Measurements from ENCODE around the gene PAX8.

The PAX8 gene

DNA sequence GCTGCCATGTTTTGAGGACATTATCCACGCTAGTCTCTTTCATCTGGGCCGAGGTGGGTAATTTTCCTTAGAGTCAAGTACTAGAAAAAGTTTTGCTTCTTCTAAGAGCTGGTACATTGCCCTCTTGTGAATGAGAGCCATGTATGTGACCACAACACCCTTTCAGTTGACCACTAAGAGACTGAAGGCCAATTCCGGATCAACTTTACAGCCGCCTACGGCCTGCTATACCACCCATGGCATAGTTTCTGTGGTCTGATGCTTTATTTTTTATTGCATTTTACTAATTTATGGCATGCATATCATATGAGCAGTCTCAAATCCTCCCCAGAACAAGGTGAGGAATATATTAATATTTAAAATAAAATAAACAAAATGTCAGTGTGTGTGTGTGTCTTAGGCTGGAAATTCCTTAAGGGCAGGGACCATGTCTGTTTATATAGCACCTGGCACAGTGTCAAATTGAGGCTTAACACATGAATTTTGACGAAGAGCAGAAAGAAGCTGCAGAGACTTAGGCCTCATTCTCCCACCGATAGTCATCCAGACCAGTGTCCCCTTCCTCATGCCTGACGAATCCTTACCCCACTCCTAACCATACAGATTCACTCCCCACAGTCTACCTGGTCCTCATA, 69.6 kb downstream of the PAX8 start:
- DNase-seq (ENCODE audit: extremely low read depth in 1 of 2, low read depth in 1 of 2): no peak

DNA sequence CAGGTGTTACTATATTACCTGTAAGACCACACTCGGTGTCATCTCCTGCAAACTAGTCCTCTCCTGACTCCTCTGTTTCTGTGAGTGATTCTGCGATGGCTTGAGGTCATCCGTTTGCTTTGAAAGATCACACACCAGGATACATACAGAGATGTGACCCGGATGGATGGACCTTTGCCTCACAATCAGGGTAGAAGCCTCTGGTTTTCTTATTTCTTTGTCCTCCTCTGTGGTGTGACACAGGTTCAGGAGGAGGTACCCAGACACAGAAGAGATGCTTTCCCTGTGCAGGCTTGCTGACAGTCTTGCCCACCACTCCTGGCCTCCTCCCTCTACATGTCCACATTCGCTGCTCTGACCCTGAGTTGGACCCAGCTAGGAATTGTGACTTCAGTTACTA, 70.3 kb downstream of the PAX8 start:
- no peak for DNase-seq (ENCODE audit: extremely low read depth in 1 of 2, low read depth in 1 of 2)

DNA sequence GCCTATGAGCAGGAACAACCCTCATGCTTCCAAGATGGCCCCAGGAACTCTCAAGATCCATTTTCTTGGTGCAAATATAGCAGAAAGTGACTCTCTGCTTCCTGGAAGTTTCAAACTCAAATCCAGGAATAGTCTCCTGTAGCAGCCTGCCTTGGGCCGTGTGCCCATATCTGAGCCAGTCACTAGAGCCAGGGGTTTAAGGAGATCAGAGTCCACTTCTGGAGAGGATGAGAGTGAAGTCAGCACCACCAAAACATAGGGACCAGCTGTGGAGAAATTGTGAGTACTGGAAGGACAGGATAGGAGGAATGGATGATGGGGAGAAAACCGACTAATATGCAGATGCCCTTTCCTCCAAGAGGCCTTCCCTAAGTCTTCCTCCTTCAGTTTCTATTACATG, 71.7 kb downstream of the PAX8 start:
- no peak for DNase-seq (ENCODE audit: extremely low read depth in 1 of 2, low read depth in 1 of 2)

DNA sequence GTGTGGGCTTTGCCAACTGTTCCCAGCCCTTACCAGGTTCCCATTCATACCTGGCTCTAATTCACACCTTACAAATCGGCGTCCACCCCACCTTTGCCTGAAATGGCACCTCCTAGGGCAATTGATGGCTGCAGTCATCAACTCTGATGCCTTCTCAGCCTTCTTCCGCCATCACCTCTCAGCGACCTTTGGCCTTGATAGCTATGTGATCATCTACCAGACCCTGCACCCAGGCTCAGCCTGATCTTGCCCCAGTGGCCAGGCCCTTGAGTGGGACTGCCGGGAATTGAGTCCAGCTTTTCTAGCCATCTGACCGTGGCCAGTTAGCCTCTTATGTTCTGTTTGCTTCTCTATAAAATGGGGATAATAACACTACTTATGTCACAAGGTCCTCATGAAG, 72.5 kb downstream of the PAX8 start:
- DNase-seq (ENCODE audit: extremely low read depth in 1 of 2, low read depth in 1 of 2): no peak

DNA sequence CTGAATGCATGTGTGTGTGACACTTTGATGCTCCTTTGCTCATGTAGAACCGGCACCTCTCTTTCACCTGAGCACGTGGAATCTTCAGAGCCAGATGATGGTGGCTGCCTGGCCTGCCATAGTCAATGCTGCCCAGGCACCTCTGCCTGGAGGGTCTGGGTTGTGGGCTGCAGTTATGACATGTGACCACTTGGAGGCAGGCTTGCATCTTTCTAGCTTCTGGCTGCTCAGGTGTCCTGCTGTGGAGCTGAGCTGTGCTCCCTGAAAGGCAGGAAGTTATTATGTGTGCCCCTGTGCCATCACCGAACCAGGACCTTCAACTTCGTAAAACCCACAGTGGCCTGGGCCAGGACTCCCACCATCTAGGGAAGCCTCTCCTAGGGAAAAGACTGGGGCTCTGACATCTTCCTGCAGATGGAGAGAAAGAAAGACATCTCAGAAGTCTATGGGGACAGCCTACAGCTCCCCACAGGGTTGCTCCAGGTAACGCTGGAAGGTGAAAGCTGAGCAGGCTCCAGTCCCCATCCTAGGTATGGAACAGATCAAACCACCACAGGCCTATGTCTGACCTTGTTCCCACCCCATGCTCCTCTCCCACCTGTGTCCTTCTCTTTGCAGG, 74.7 kb downstream of the PAX8 start:
- DNase-seq (ENCODE audit: extremely low read depth in 1 of 2, low read depth in 1 of 2): peak; percentile 44 to 51

DNA sequence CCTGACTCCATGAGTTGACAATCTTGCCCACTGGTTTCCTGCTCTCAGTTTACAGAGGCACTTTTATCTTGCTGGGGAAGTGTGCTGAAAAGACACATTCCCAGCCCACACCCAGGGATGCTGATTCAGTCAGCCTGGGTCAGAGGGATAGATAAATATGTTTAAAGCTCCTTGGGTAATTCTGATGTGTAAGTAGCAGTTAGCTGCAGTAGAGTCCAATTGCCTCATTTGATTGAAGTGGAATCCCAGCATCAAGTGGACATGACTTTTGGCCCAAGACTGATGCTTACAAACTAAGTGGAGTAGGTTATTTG, 75.5 kb downstream of the PAX8 start:
- no peak for DNase-seq (ENCODE audit: extremely low read depth in 1 of 2, low read depth in 1 of 2)

DNA sequence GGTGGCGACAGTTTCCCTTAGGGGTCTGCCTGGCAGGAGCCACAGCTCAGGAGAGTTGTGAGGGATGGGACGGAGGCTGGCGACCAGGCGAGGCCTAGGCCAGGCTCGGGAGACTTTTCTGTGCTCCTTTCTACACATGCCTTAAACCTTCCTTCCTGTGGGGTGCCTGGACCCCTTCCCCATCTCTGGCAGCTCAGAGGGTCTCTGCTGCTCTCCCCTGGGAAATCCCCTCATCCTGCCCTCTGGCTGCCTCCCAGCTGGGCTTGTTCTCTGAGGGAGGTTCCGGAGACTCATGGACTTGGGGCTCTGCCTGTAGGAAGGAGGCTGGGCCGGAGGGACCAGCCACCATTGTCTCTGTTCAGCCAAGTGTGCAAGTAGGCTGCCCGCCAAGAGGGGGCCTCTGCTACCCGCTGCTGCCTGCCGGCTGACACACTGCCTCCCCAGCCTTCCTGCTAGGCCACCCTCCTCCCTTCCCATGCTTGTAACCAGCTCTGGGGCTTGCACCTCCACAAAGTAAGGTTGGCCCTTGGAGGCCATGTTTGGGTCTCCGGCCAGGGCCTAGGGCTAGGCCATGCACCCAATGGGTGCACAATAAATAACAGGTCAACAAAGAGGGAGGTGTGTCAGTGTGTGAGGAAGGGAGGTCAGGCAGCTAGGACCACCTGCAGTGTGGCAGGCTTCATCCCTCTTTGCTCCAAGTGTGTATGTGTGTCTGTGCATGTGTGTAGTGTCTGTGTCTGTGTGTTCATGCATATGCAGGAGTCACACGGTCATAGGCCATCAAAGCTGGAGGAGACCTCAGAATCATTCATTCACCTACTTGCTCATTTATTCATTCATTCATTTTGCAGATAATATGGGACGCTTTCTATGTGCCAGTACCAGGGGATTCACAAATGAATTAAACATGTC, 76.2 kb downstream of the PAX8 start:
- no peak for DNase-seq (ENCODE audit: extremely low read depth in 1 of 2, low read depth in 1 of 2)

DNA sequence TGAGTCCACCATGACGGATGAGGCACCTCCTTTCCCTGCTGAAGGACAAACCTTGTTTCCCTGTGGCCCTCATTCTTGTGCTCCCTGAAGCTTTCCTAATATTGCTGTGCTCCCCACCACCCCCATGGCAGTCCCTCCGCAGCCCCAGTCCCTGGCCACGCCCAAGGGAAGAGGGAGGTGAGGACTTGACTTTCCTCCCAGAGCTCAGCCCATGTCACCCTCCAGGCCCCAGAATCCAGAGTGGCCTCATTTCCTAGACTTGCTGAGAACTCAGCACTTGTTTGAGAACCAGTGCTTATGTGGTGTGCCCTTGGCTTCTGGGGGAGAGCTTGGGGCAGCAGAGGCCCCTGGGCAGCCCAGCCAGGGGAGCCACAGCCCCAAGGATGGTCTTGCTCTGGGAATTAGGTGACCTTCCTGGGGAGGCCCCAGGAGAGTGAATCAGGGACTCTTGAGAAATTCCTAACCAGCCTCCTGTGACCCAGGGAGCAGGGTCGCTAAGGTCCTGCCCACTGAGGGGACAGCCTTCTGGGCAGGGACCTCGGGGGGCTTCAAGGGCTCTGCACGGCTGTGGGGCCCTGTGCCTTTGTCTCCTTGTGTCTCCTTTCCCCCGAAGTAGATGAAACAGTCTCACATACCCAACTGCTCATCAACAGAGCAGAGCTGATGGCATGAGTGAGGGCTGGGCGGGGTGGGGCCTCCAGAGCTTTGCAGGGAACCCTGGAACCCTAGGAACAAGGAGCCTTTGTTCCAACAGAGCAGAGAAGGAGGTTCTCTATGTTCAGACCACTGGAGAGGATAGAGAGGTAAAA, 77.0 kb downstream of the PAX8 start:
- no peak for DNase-seq (ENCODE audit: extremely low read depth in 1 of 2, low read depth in 1 of 2)

DNA sequence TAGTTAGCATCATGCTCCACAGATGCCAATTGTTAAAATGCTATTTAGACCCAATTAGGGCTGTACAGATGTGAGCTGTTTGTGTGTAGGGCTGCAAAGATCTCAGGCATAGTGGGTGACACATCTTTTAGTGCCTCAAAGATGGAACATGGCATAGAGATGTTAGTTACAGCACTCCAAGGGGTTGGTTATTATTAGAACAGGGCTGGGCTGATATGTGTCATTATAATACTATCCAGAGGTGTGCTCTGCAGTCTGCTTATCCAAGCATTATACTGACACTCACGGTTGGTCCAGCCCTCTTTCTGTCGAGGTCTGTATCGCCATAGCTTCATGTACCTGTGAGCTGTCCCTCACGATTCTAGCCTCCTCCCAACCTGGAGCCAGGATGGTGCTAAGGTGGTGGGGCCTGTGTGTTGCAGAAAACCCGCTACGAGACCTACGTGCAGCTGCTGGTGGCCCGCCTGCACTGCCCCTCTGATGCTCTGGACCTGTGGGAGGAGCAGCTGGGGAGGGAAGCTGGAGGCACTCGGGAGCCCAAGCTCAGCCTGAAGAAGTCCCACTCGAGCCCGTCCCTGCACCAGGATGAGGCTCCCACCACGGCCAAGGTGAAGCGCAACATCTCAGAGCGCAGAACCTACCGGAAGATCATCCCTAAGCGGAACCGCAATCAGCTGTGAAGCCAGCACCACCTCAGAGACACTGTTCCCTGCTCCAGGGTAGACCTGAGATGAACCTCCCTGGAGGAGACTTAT, 77.8 kb downstream of the PAX8 start:
- no peak for DNase-seq (ENCODE audit: extremely low read depth in 1 of 2, low read depth in 1 of 2)

DNA sequence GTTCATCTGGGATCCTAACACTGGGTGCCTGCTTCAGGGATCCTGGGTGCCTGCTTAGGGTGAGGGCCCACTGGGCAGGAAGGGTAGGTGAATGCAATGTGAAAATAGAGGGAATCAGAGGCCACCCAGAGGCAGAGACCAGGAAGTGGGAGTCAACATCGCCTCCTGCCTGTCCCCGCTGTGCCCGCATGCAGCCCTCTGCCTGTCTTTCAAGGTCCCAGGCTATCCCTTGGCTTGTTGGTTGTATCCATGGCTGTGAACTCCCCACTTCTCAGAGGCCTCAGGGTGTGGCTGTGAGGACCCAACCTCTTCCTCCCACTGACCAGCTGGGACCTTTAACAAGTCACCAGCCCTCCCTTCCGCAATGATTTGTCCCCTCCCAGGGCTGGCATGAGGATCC, 78.5 kb downstream of the PAX8 start:
- DNase-seq (ENCODE audit: extremely low read depth in 1 of 2, low read depth in 1 of 2): no peak

DNA sequence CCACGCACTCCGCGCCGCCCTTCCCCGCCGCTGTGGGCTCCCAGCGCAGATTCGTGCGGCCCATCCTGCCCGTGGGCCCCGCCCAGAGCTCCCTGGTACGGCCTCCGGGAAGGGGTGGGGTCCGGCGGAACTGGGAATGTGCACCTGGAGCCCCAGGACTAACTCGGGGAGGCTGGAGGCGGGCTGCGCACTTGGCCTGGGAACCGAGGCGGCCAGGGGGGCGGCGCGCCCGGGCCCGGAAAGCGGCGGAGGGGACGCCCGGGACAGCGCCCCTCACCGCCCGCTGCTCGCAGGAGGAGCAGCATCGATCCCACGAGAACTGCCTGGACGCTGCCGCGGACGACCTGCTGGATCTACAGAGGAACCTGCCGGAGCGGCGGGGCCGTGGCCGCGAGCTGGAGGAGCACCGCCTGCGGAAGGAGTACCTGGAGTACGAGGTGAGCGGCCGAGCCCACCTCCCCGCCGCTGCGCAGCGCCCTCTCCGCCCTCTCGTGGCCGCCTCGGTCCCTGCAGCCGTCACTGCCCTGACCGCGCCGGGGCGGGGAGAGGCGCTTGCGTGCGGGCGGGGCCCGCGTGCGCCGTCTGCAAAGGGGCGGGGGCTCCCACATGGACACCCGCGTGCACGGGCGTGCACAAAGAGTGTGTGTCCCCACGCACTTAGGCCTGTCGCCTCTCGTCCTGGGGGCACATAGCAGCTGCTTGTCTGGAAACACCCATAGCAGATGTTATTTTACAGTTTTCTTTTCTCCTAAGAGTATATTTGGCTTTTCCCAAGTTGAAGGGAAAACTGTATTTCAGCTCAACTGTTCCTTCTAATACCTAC, 79.7 kb downstream of the PAX8 start:
- peak; percentile 53 to 62 for DNase-seq (ENCODE audit: extremely low read depth in 1 of 2, low read depth in 1 of 2)

DNA sequence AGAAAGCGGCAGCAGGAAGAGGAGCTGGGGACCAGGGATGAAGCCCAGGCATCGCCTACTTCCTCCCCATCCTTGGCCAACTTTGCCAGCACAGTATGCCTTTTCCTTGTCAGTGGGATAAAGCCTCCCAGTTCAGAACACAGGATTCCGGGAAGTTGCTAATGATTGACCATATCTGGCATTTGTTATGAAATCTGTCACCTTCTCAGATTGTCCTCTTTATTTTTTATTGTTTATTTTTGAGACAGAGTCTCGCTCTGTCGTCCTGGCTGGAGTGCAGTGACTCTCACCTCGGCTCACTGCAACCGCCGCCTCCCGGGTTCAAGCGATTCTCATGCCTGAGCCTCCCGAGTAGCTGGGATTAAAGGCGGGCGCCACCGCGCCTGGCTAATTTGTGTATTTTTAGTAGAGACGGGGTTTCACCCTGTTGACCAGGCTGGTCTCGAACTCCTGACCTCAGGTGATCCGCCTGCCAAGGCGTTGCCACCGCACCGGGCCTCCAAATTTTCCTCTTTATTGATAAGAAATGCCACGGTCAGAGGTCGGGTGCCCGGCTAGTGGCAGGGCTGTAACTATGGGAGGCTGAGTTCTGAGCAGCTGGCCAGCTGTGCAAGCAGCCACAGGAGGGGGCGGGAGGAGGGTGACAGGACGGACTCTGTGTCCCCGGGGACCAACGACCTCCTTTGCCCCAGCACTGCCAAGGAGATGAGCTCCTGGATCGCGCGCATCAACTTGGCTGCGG, 80.5 kb downstream of the PAX8 start:
- DNase-seq (ENCODE audit: extremely low read depth in 1 of 2, low read depth in 1 of 2): no peak

DNA sequence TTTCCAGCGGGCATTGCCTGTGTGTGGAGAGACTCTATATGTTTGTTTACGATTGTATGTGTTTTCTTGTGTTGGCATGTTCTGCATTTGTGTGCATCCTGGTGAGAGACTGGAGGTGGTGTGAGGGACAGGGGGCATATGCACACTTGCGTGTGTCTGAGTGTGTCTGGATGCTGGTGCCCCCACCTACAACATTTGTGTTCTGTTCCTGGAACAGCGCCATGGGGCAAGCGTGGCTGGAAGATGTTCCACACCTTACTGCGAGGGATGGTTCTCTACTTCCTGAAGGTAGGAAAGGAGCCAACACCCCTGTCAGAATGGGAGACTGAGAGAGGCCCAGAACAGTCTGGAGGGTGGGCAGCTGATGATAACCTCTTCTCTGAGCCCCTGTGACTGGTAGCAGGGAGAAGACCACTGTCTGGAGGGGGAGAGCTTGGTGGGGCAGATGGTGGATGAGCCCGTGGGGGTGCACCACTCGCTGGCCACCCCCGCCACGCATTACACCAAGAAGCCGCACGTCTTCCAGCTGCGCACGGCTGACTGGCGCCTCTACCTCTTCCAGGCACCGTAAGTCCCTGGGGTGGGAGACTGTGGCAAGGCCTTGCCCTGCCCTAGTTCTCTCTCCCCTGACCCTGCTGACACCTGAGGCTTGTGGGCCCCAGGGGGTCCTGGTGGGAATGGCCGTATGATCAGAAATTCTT, 81.2 kb downstream of the PAX8 start:
- no peak for DNase-seq (ENCODE audit: extremely low read depth in 1 of 2, low read depth in 1 of 2)

DNA sequence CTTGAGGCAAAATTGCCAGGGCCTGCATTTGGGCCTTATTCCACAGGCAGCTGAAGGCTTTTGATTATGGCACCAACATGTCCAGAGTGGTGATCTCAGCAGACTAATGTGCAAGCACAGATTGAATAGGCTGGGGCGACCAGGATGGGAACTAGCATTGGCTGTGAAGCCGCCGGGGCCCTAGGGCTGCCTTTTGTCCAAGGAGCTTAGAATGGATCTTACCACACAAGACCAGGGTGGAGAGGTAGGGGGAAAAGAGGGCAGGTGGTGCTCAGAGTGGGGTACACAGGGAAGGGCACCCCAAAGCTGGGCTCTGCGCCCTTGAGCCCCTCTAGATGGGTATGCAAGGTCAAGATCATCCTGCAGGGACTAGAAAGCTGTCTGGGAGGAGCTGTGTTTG, 81.9 kb downstream of the PAX8 start:
- no peak for DNase-seq (ENCODE audit: extremely low read depth in 1 of 2, low read depth in 1 of 2)

DNA sequence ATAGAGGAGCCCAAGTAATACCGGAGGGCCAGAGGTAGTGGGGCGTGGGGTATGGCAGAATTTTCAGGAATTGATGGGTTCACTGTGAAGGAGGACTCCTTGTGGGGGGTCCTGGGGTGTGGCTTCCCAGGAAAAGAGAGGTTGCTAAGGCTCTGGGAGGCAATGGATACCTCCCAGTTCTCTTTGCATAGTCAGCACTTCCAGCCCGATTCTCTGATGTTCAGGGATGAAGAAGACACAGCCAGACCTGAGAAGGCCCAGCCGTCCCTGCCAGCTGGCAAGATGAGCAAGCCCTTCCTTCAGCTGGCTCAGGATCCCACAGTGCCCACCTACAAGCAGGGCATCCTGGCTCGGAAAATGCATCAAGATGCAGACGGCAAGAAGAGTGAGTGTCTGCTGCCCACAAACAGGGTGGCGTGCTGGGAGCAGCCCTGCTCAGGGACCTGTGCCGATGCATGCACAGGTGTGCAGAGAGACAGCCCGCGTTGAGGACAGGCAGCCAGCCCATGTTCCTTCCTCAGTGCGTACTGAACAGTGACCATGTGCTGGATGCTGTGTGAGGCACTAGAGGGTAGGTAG, 82.7 kb downstream of the PAX8 start:
- DNase-seq (ENCODE audit: extremely low read depth in 1 of 2, low read depth in 1 of 2): no peak

DNA sequence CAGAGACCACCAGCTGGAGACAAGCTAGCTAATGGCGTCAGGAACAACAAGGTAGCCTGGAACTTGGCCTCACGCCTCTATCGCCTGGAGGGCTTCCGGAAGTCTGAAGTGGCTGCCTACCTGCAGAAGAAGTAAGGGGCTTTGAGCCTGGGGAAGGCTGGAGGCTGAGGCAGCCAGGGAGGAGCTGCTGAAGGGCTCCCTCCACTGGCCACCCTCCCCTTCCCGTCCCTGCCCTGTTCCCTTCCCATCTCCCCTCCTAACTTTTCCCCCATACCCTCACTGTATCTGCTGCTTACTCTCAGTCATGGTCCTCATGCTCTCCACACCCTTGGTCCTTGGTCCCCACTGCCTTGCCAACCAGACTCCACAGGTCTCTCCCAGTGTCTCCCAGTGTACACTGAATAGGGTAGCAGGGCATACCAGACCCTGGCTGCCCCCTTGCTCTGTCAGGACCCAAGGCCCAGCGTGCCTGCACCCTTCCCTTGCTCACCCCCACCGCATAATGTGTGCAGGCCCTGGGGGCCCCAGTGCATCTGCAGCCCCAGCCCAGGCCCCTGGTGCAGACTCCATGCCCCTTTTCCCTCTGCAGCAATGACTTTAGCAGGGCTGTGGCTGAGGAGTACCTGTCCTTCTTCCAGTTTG, 86.1 kb downstream of the PAX8 start:
- DNase-seq (ENCODE audit: extremely low read depth in 1 of 2, low read depth in 1 of 2): no peak

DNA sequence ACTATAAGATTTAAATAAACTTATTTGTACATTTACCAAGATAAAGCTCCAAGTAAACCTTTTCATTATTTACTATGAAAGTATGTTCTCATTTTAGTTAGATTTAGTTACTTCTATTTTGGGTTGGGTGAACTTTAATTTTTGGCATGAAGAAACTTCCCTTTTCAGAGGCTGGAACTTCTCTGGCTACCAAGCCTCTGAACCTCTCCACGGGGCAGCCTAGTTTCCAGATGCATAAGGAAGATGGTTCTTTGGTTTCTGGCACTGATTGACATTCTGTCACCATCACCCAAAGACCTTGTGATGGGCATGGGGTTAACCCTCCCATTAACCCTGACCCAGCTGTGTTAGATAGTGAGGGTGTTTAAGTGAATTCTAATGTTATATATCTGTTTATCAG, 87.8 kb downstream of the PAX8 start:
- no peak for DNase-seq (ENCODE audit: extremely low read depth in 1 of 2, low read depth in 1 of 2)

DNA sequence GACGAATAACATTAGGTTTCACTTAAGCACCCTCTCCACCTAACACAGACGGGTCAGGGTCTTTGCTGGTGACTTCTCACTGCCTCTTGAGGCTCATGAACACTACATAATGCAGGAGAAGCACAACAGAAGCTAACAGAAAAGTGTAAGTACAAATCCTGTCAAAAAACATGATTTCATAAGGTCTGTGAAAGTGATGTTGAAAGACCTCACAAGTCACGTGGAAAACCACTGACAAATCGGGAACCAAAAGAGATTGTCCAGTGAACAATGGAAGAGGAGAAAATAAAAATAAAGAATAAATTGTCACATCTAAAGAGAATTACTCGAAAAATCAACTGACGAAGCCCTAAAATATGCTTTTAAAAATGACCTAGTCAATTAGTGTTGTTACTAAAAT, 91.0 kb downstream of the PAX8 start:
- DNase-seq (ENCODE audit: extremely low read depth in 1 of 2, low read depth in 1 of 2): no peak

Data from stimulated activated CD8-positive, alpha-beta memory T cell treated with anti-CD3 and anti-CD28 coated beads, Interleukin-7, amount 100 ng/mL, for 48 hours (primary cell).